ENCODE measurements around the gene ADH6. TPM values are rescaled to one million over a fixed set of nuclear protein-coding genes. Genes with fewer than 3 reads are reported as not detected.

ADH6 gene
- total and polyA plus RNA-seq, 7 donors, result 5.0 to 12.5 (median 8.4) TPM; not detected in 4

DNA sequence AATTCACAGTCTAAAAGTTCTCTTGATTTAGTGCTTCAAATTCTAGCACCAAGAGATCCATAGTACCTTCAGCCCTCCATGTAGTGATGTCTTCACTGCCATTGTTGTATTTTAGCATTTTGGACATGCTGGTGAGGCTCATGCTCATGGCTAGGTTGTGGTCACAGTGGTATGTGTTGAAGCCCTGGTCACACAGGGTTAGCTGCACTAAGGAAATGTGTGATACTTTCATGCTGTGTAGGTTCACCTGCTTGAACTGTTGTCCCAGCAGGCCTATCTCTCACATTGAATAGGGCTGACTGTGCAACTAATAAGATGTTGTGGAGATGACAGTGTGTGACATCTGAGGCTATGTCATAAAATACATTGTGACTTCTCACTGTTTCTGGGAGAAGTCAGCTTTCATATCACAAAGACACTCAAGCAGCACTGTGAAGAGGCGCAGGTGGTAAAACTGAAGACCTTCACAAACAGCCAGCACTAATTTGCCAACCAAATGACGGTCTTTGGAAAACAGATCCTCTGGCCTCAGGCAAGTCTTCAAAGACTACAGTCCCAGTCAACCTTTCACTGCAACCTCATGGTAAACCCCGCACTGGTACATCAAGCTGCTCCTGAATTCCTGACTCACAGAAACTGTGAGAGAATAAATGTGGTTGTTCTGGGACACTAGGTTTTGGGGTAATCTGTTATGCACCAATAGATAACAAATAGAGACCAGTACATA, 57.5 kb downstream of the ADH6 start:
- no peak overlapping the region for H3K27ac ChIP-seq
- TF ChIP-seq POLR2A (IDR thresholded peaks at IDR 0.05), result no peak
- TF ChIP-seq, protein P1, sequence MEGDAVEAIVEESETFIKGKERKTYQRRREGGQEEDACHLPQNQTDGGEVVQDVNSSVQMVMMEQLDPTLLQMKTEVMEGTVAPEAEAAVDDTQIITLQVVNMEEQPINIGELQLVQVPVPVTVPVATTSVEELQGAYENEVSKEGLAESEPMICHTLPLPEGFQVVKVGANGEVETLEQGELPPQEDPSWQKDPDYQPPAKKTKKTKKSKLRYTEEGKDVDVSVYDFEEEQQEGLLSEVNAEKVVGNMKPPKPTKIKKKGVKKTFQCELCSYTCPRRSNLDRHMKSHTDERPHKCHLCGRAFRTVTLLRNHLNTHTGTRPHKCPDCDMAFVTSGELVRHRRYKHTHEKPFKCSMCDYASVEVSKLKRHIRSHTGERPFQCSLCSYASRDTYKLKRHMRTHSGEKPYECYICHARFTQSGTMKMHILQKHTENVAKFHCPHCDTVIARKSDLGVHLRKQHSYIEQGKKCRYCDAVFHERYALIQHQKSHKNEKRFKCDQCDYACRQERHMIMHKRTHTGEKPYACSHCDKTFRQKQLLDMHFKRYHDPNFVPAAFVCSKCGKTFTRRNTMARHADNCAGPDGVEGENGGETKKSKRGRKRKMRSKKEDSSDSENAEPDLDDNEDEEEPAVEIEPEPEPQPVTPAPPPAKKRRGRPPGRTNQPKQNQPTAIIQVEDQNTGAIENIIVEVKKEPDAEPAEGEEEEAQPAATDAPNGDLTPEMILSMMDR (IDR thresholded peaks at IDR 0.05), result no peak
- no peak for TF ChIP-seq EP300 (IDR thresholded peaks at IDR 0.05)
- no peak for TF ChIP-seq POLR2AphosphoS5 (IDR thresholded peaks at IDR 0.05)
- H3K36me3 ChIP-seq, result no peaks in the 10 kb centered on the region
- peaks cover 0 to 2% (median 0%) of the 10 kb centered on the region in 4 donors for H3K9me3 ChIP-seq
- no peaks in the 10 kb centered on the region for H3K27me3 ChIP-seq
- H3K4me1 ChIP-seq, result no peaks in the 10 kb centered on the region
- H3K4me3 ChIP-seq, result no peak overlapping the region
- intact Hi-C loops (cut with DNase I), result no loop called here
- WGBS, 2 donors, result 97% methylated on average over 3 of the region's 3 CpGs
- no peak for DNase-seq

DNA sequence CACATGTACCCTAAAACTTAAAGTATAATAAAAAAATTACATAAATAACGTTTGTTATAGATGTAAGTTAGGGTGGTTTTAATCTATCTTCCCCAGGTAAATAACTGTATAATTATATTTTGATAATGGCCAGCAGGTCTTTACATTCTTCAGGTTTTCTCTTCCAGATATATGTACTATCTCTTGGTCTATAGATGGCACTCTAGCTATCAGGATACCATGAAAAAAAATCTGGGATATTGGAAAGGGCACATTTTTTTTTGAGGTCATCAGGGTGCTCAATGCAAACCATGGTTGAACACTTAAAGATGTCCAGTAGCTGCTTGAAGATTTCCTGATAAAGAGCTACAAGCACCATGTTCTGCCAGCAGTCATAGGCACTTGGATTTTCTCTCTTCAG, 59.3 kb downstream of the ADH6 start:
- TF ChIP-seq POLR2A (IDR thresholded peaks at IDR 0.05) (no peak), POLR2AphosphoS5 (IDR thresholded peaks at IDR 0.05) (no peak), EP300 (IDR thresholded peaks at IDR 0.05) (no peak)
- TF ChIP-seq, protein P1 (IDR thresholded peaks at IDR 0.05), result no peak
- Histone ChIP-seq H3K9me3 (no peaks in the 10 kb centered on the region), H3K36me3 (no peaks in the 10 kb centered on the region), H3K4me1 (no peaks in the 10 kb centered on the region), H3K4me3 (no peak overlapping the region), H3K27me3 (no peaks in the 10 kb centered on the region), H3K27ac (no peak overlapping the region)
- DNase-seq, result no peak
- 13 to 63% methylated on average over 1 of the region's 1 CpG for WGBS, 2 donors
- intact Hi-C loops (cut with DNase I), result no loop called here

DNA sequence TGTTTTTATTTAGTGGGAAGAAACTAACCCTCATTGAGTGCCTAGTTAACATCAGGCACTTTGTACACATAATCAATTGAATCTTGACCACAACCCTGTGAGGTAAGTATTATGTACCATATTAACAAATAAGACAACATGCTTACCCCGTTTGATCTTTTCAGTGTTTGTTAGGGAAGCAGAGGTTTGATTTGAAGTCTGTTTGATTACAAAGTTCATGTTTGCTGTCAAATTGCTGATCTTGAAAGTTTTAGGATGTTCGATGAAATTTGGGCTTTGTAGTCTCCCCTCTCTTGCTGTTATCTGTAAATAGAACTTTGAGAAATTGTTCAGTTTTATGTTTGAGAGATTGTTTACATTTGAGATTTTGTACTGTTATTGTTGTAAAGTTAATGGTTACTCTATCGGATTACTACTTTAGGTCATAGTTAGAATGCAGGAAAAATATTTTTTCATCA, 61.5 kb downstream of the ADH6 start:
- 10 to 57% methylated on average over 3 of the region's 3 CpGs for WGBS, 2 donors
- H3K36me3 ChIP-seq, result no peaks in the 10 kb centered on the region
- H3K4me3 ChIP-seq, result no peak overlapping the region
- TF ChIP-seq EP300 (IDR thresholded peaks at IDR 0.05) (no peak), POLR2A (IDR thresholded peaks at IDR 0.05) (no peak), POLR2AphosphoS5 (IDR thresholded peaks at IDR 0.05) (no peak)
- TF ChIP-seq, protein P1 (IDR thresholded peaks at IDR 0.05), result no peak
- no peaks in the 10 kb centered on the region for H3K27me3 ChIP-seq
- no peak overlapping the region for H3K27ac ChIP-seq
- H3K9me3 ChIP-seq, result no peaks in the 10 kb centered on the region
- H3K4me1 ChIP-seq, result no peaks in the 10 kb centered on the region
- intact Hi-C loops (cut with DNase I), result no loop called here
- no peak for DNase-seq

DNA sequence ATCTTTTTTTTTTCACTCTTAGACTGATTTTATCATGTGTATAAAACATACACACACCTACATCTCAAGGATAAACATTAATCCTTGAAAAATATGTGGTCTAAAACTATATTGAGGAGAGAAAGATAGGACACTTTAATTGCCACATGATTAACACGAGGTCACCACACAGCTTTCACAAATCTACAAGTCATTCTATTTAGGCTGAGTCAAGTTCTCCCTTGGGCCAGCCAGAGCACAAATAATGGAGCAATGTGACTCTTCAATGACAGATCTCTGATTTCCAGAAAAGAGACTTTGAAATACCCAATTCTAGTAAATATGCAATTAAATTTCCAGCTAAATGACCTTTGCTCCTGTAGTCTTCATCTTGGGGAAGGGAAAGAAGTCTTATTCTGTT, 62.1 kb downstream of the ADH6 start:
- no peak overlapping the region for H3K4me3 ChIP-seq
- intact Hi-C loops (cut with DNase I), result no loop called here
- no peaks in the 10 kb centered on the region for H3K36me3 ChIP-seq
- TF ChIP-seq POLR2A (IDR thresholded peaks at IDR 0.05) (no peak), EP300 (IDR thresholded peaks at IDR 0.05) (no peak), POLR2AphosphoS5 (IDR thresholded peaks at IDR 0.05) (no peak)
- TF ChIP-seq, protein P1 (IDR thresholded peaks at IDR 0.05), result no peak
- H3K4me1 ChIP-seq, result no peaks in the 10 kb centered on the region
- no peaks in the 10 kb centered on the region for H3K9me3 ChIP-seq
- DNase-seq, result no peak
- H3K27me3 ChIP-seq, result no peaks in the 10 kb centered on the region
- 3 to 55% methylated on average over 1 of the region's 1 CpG for WGBS, 2 donors
- H3K27ac ChIP-seq, result no peak overlapping the region
